B cell (primary cell): Measurements from ENCODE around the gene CNTNAP2. TPM values are rescaled to one million over a fixed set of nuclear protein-coding genes. Genes with fewer than 3 reads are reported as not detected.

Experiments used
- ATAC-seq: fragments of 200-7000 bp; cut with Tn5 transposase; one replicate; pipeline ENCODE4 v1.10.0; 2021; ENCODE audit warnings: low read depth, mild to moderate bottlenecking, moderate number of reproducible peaks, moderate library complexity
- CTCF ChIA-PET: fragments of 350-600 bp; sonication (Branson Sonifier 250); formaldehyde crosslinking; loops from one replicate; lab custom pipeline; 2021; ENCODE audit warnings: antibody characterized with exemption, inconsistent platforms; lab: Charles Lee
- POLR2A ChIA-PET: fragments of 350-600 bp; sonication (Branson Sonifier 250); formaldehyde crosslinking; loops from one replicate; lab custom pipeline; 2021; ENCODE audit warnings: antibody characterized with exemption; lab: Charles Lee
- DNase-seq: peaks from one replicate; pipeline ENCODE4 v3.0.0; 2013
- H2AFZ ChIP-seq: 2 replicates; pipeline ENCODE4 v1.6.1; 2012; ENCODE audit warnings: mild to moderate bottlenecking, low read depth, low read length; ENCODE audit not compliant: insufficient read depth, poor library complexity, severe bottlenecking
- H3K27ac ChIP-seq, 2 donors: 1 replicate in 1 of 2; 2 replicates in 1 of 2; pipeline ENCODE4 v1.5.1; 2012 to 2013; ENCODE audit warnings: low read length in 2 of 2, mild to moderate bottlenecking in 2 of 2, moderate library complexity in 1 of 2
- H3K27me3 ChIP-seq, 4 experiments: fragments of 200-600 bp in 1 of 4; sonication (generic) in 1 of 4; replicated peaks in 1 of 4; 1 replicate in 2 of 4; 2 replicates in 2 of 4; pipeline versions ENCODE4 v1.6.1 to v1.7.0; 2013 to 2016; ENCODE audit warnings: low read length in 3 of 4, mild to moderate bottlenecking in 2 of 4, mixed read lengths in 1 of 4, moderate library complexity in 1 of 4; ENCODE audit not compliant: insufficient read depth in 4 of 4, control insufficient read depth in 3 of 4; ENCODE audit errors: control extremely low read depth in 1 of 4
- H3K36me3 ChIP-seq, 2 experiments: replicated peaks in 1 of 2; 1 replicate in 1 of 2; 2 replicates in 1 of 2; pipeline versions ENCODE4 v1.6.1 to v1.7.1; 2013; ENCODE audit warnings: low read length in 1 of 2; ENCODE audit not compliant: insufficient read depth in 2 of 2, control insufficient read depth in 1 of 2; ENCODE audit errors: control extremely low read depth in 1 of 2, extremely low read depth in 1 of 2
- H3K4me1 ChIP-seq, 2 donors: fragments of 200-600 bp in 1 of 2; sonication (generic) in 1 of 2; 1 replicate in 1 of 2; 2 replicates in 1 of 2; pipeline versions ENCODE4 v1.5.1 to v1.6.1; 2013 to 2017; ENCODE audit warnings: low read length in 2 of 2; ENCODE audit not compliant: control insufficient read depth in 2 of 2, insufficient read depth in 2 of 2
- H3K4me2 ChIP-seq: replicated peaks from 2 replicates; pipeline ENCODE3; 2012; ENCODE audit warnings: mild to moderate bottlenecking, low read depth, low read length; ENCODE audit not compliant: poor library complexity, severe bottlenecking
- H3K4me3 ChIP-seq, 5 experiments: fragments of 200-600 bp in 1 of 5; sonication (generic) in 1 of 5; 1 replicate in 3 of 5; 2 replicates in 2 of 5; pipeline versions ENCODE4 v1.5.1 to v1.7.0; 2011 to 2016; ENCODE audit warnings: low read length in 4 of 5, mild to moderate bottlenecking in 4 of 5, low read depth in 2 of 5, control low read depth in 1 of 5, moderate library complexity in 1 of 5; ENCODE audit not compliant: insufficient read depth in 1 of 5; ENCODE audit errors: control extremely low read depth in 1 of 5, extremely low read depth in 1 of 5
- H3K79me2 ChIP-seq: fragments of 200-600 bp; sonication (generic); one replicate; pipeline ENCODE4 v1.6.0; 2016; ENCODE audit warnings: low read length; ENCODE audit not compliant: control insufficient read depth, insufficient read depth
- H3K9ac ChIP-seq: fragments of 200-600 bp; sonication (generic); 2 replicates; pipeline ENCODE4 v1.6.1; 2017; ENCODE audit warnings: mild to moderate bottlenecking, low read length, moderate library complexity
- H3K9me3 ChIP-seq, 3 donors: one replicate each; pipeline versions ENCODE4 v1.6.1 to v1.7.1; 2013; ENCODE audit warnings: low read length in 2 of 3; ENCODE audit not compliant: control insufficient read depth in 2 of 3, insufficient read depth in 1 of 3; ENCODE audit errors: control extremely low read depth in 1 of 3
- H4K20me1 ChIP-seq: 2 replicates; pipeline ENCODE4 v1.6.0; 2012; ENCODE audit warnings: mild to moderate bottlenecking, low read length; ENCODE audit not compliant: insufficient read depth, control insufficient read depth, poor library complexity, severe bottlenecking
- H3K27ac Mint-ChIP-seq: one replicate; pipeline ENCODE4 v1.8.0; 2021; ENCODE audit warnings: mixed read lengths
- H3K27me3 Mint-ChIP-seq: one replicate; pipeline ENCODE4 v1.8.0; 2021; ENCODE audit warnings: mixed read lengths
- H3K4me1 Mint-ChIP-seq: one replicate; pipeline ENCODE4 v1.8.0; 2021; ENCODE audit warnings: mixed read lengths
- H3K4me3 Mint-ChIP-seq: one replicate; pipeline ENCODE4 v1.8.0; 2021; ENCODE audit warnings: mixed read lengths
- H3K9me3 Mint-ChIP-seq: one replicate; pipeline ENCODE4 v1.8.0; 2022; ENCODE audit warnings: mixed read lengths; ENCODE audit not compliant: insufficient read depth
- EZH2 ChIP-seq: IDR thresholded peaks from 2 replicates; pipeline ENCODE4 v1.6.1; 2012; ENCODE audit warnings: borderline replicate concordance, low read depth, mild to moderate bottlenecking, moderate library complexity, low read length; ENCODE audit not compliant: insufficient read depth, poor library complexity, severe bottlenecking
- whole genome bisulfite sequencing: methylation state at CpG from one replicate; pipeline ENCODE4 v1.1.5; 2013; ENCODE audit warnings: missing lambda C conversion rate; ENCODE audit not compliant: insufficient coverage; 5-methylcytosine and 5-hydroxymethylcytosine counted together
- intact Hi-C: fragments of 100-400 bp; cut with micrococcal nuclease; formaldehyde crosslinking; loops from one replicate; pipeline ENCODE4 v1.10.0; 2022
- polyA plus RNA-seq: library from polyadenylated mRNA; depleted of rRNA; stranded (reverse); fragments of >200 nt; gene quantifications from 2 replicates; pipeline ENCODE4 v1.2.3, GENCODE V29; 2012
- total RNA-seq, 2 donors: library from RNA; stranded (reverse); fragments of 120-200 nt in 1 of 2; gene quantifications; 1 replicate in 1 of 2; 2 replicates in 1 of 2; pipeline versions ENCODE4 v1.2.3 to v1.2.4, GENCODE V29; 2013 to 2022
- TF ChIP-seq, protein P1 (sequence below): fragments of 200-600 bp; IDR thresholded peaks from one replicate; pipeline ENCODE4 v1.8.0; 2022; ENCODE audit warnings: antibody characterized with exemption, mild to moderate bottlenecking

The CNTNAP2 gene
- total and polyA plus RNA-seq, 2 donors (not counting 1 experiment from before 2014, with no cell fraction given): 7.4 to 16.6 TPM

DNA sequence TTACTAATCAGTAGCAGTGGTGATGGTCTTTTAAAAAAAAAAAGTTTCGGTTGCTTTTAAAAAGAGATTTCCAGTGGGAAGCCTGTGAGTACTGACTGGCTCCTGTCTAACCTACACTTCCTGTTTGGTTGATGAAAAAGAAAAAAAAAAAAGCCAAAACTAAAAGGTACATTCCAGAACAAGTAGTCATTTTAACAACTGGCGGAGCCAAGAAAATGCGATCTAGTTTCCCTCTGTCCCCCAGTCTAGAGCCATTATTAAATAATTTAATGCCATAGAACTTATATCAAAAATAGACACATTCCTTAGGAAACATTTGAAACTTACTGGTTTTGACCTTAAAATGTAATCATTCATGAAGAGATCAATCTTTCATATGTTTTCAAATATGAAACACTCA lies 2219.8 kb downstream of the CNTNAP2 start:
- Histone ChIP-seq H3K9me3 (peaks cover 0 to 2% (median 0%) of the 10 kb centered on the region in 3 donors), H2AFZ (no peak overlapping the region), H3K27ac (no peak overlapping the region), H3K36me3 (no peaks in the 10 kb centered on the region), H4K20me1 (no peaks in the 10 kb centered on the region), H3K9ac (no peak overlapping the region), H3K27me3 (peaks cover 0 to 25% (median 9%) of the 10 kb centered on the region in 4 experiments), H3K4me2 (no peak overlapping the region), H3K4me3 (no peak overlapping the region), H3K4me1 (peaks cover 19 to 24% of the 10 kb centered on the region in 2 donors), H3K79me2 (no peaks in the 10 kb centered on the region)
- POLR2A ChIA-PET: no interaction called here
- CTCF ChIA-PET: no interaction called here
- H3K9me3 Mint-ChIP-seq: no peaks in the 10 kb centered on the region
- DNase-seq (no peak), ATAC-seq (no peak)
- H3K27ac Mint-ChIP-seq: no peak overlapping the region
- WGBS: no CpG with 5 or more reads among the region's 3 CpGs
- no peak overlapping the region for H3K4me3 Mint-ChIP-seq
- intact Hi-C loops: loop anchor here (5.0 kb wide), 2 partner anchors 34 to 69 kb away; no protein-coding TSS in a partner anchor
- peaks cover 29% of the 10 kb centered on the region for H3K4me1 Mint-ChIP-seq
- peaks cover 30% of the 10 kb centered on the region for H3K27me3 Mint-ChIP-seq
- TF ChIP-seq, protein P1, sequence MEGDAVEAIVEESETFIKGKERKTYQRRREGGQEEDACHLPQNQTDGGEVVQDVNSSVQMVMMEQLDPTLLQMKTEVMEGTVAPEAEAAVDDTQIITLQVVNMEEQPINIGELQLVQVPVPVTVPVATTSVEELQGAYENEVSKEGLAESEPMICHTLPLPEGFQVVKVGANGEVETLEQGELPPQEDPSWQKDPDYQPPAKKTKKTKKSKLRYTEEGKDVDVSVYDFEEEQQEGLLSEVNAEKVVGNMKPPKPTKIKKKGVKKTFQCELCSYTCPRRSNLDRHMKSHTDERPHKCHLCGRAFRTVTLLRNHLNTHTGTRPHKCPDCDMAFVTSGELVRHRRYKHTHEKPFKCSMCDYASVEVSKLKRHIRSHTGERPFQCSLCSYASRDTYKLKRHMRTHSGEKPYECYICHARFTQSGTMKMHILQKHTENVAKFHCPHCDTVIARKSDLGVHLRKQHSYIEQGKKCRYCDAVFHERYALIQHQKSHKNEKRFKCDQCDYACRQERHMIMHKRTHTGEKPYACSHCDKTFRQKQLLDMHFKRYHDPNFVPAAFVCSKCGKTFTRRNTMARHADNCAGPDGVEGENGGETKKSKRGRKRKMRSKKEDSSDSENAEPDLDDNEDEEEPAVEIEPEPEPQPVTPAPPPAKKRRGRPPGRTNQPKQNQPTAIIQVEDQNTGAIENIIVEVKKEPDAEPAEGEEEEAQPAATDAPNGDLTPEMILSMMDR: no peak
- TF ChIP-seq EZH2: no peak

DNA sequence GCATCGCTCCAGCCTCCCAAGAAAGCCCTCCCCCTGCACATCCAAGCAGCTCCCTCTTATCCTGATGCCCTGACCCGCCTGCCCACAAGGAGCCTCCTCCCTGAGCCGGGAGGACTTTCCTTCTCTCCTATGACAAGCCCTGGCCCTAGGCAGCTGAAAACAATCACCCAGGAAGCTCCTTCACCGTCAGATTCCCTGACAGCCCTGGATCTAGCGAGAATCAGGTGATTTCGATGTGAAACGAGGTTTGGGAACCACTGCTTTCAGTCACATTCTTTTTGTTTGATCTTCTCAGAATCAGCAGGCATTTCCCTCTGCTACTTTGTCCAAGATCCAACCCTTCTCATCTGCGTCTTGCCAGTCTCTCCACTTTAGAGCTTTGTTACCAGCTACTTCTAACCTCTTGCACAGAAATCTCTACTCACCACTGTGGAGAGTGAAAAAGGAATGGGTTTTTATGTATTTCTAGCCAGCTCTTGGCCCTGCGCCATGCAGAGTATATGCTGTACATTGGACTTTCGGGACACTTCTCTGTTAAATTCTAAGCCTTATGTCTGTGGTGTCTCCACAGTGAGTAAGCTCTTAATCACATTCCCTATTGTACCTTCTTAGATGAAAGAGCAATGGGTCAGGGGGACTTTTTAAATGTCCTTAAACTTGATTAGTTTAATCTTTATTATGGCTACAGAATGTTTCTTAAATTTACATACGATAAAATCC lies 2220.8 kb downstream of the CNTNAP2 start:
- DNase-seq (no peak), ATAC-seq (no peak)
- Histone ChIP-seq H3K4me1 (peaks cover 19 to 24% of the 10 kb centered on the region in 2 donors), H3K27ac (no peak overlapping the region), H3K4me2 (no peak overlapping the region), H3K4me3 (no peak overlapping the region), H3K36me3 (no peaks in the 10 kb centered on the region), H3K9ac (no peak overlapping the region), H3K9me3 (no peaks in the 10 kb centered on the region), H4K20me1 (no peaks in the 10 kb centered on the region), H3K27me3 (peaks cover 0 to 25% (median 9%) of the 10 kb centered on the region in 4 experiments), H3K79me2 (no peaks in the 10 kb centered on the region), H2AFZ (no peak overlapping the region)
- intact Hi-C loops: loop anchor here (5.0 kb wide), 2 partner anchors 35 to 70 kb away; no protein-coding TSS in a partner anchor
- Mint-ChIP-seq H3K9me3 (no peaks in the 10 kb centered on the region), H3K4me3 (no peak overlapping the region), H3K27ac (no peak overlapping the region), H3K27me3 (peaks cover 30% of the 10 kb centered on the region), H3K4me1 (peaks cover 36% of the 10 kb centered on the region)
- ChIA-PET POLR2A (interaction anchor here (0.6 kb wide), 1 partner anchor 93 kb away, joined by 3 read pairs; no protein-coding TSS in a partner anchor), CTCF (no interaction called here)
- WGBS: 91% methylated on average over 7 of the region's 11 CpGs
- no peak for TF ChIP-seq EZH2
- TF ChIP-seq, protein P1: no peak
